ENCODE measurements around the gene UBAC1. TPM values are rescaled to one million over a fixed set of nuclear protein-coding genes. Genes with fewer than 3 reads are reported as not detected.

Gene UBAC1
- total and polyA plus RNA-seq, 10 of the 15 experiments (the other 5 are each of a cell fraction or from before 2014, with no cell fraction given) = 16.7 to 54.6 (median 38.5) TPM

GRCh38 chr9:135907431-135908092 is 53.6 kb downstream of the UBAC1 start, which contains the start of gene CAMSAP1 (continued):
- TF ChIP-seq MEF2A (IDR thresholded peaks at IDR 0.05; ENCODE audit: insufficient read depth, low read depth, low read length) = no peak
- TF ChIP-seq ZNF622 (IDR thresholded peaks at IDR 0.05) = no peak
- TF ChIP-seq ZBTB11 (CRISPR knock-in tag; IDR thresholded peaks at IDR 0.05) = no peak
- TF ChIP-seq ZBTB33 (IDR thresholded peaks at IDR 0.05) = no peak
- no peak for TF ChIP-seq HCFC1 (IDR thresholded peaks at IDR 0.05; ENCODE audit: low read length)
- TF ChIP-seq LARP7 (IDR thresholded peaks at IDR 0.05) = no peak; the same call in 1 of the 2 replicates
- no peak for TF ChIP-seq HDAC2 (IDR thresholded peaks at IDR 0.05)
- peak; percentile 83 for TF ChIP-seq NKRF (conservative IDR thresholded peaks at IDR 0.05)
- no peak for TF ChIP-seq GABPA (IDR thresholded peaks at IDR 0.05; ENCODE audit: low read depth)
- TF ChIP-seq KLF5 (IDR thresholded peaks at IDR 0.05; ENCODE audit: partially characterized antibody) = no peak
- TF ChIP-seq NRF1 (conservative IDR thresholded peaks at IDR 0.05; ENCODE audit: low read depth, low read length) = peak; percentile 47
- no peak for TF ChIP-seq CUX1 (IDR thresholded peaks at IDR 0.05; ENCODE audit: insufficient replicate concordance, low read depth, low read length)
- TF ChIP-seq STAT1 (conservative IDR thresholded peaks at IDR 0.05) = no peak
- TF ChIP-seq HDAC6 (IDR thresholded peaks at IDR 0.05; ENCODE audit: unreplicated experiment) = no peak
- TF ChIP-seq USF1 (IDR thresholded peaks at IDR 0.05; ENCODE audit: borderline replicate concordance, extremely low read length, insufficient read depth, low read depth, low read length) = no peak
